Endothelial cell of hepatic sinusoid (primary cell): Measurements from ENCODE around the gene MAMLD1.

Experiments
- in situ Hi-C: cut with HindIII; loops from 2 replicates; pipeline ENCODE4 v1.10.0; 2017; ENCODE audit warnings: low sequenced_read_pairs

MAMLD1 gene

DNA sequence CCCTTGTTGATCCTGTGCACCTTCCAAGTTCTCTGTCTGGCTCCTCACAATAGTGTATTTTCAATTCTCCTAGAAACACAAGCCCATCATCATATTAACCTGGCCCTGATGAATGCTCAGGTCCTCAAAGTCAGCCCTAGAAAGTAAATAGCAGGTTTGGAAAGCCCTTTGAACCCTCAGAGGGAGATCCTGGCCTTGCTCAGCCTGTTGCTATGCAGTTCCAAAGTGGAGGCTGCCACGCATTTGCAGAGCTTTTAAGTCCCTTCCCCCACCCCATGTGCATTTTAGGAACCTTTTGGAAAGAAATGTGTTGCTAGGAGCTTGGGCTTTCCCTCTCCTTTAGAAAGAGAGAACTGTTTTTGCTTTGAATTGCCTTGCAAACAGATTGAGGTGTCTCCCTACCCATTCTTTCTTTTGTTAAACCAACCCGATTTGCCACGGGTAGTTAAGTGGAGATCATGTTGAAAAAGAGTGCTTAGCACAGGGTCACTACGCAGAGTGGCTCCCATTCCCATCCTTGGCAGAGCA lies 12.2 kb downstream of the MAMLD1 start:
- in situ Hi-C loops: no loop called here

DNA sequence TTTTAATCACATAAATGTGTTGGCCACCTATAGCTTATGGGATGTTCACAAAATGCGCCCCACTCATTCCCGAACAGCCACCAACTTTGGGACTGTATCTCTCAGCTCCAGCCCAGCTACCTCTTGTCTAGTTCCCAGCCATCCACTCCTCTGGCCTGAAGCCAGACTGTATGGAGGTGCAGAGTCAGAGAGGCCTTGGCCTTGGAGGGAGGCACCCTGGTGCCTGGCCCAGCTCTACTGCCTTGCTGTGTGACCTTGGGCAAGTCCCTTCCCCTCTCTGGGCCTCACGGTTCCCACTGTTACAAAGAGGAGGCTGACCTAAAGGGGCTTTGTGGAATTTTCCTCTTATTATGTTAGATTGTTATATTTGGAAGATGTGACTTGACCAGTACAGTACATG lies 13.9 kb downstream of the MAMLD1 start:
- in situ Hi-C loops: no loop called here

DNA sequence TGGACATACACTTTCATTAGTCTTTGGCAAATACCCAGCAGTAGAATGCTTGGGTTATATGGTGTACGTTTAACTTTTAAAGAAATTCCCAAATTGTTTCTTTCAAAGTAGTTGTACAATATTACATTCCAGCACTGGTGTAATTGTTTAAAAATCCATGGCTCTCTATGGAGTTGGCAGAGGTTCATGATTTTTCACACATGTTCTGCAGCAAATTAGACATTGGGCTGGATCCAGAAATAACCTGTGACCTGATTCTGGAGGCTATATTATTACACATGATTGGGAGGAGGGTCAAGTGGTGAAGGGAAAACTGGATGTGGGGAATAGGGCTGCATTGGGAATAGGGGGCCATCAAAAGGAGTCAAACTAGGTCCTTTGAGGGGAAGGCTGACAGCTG lies 41.9 kb downstream of the MAMLD1 start:
- in situ Hi-C loops: no loop called here

DNA sequence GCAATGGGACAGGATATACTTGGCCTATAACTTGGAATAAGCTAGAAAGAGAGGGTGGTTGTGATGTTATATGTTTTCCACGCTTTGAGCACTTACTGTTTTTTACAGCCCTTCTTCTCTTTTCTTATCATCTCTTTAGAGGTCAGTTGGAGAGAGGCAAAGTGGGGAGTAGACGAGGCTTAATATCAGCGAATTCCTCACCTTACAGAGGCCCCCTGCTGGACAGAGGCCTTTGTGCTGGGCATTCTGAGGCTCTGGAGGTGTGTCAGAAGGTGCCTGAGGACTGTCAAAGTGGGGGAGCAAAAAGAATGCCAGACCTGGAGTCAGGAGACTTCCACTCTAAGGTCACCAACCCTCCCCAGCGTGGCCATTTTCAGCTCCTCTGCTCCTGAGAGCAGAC lies 42.5 kb downstream of the MAMLD1 start:
- in situ Hi-C loops: no loop called here

DNA sequence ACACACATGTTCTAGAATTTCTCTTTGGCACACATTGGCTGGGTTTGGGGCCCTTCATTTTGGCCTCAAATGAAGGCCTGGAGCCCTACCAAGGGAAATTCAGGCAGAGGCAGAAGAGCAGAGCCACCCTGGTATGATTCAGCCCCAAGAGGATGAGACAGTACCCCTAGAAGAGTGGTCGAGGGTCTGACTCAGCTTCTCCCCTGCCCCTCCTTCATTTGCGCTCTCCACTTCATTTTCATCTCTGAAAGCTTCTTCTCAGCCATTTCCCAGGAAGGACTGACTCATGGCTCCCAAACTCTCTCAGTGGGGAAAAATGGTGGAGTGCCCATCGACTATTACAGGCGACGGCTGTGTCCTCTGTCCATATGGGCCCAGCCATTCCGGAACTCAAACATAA lies 43.5 kb downstream of the MAMLD1 start:
- in situ Hi-C loops: no loop called here

DNA sequence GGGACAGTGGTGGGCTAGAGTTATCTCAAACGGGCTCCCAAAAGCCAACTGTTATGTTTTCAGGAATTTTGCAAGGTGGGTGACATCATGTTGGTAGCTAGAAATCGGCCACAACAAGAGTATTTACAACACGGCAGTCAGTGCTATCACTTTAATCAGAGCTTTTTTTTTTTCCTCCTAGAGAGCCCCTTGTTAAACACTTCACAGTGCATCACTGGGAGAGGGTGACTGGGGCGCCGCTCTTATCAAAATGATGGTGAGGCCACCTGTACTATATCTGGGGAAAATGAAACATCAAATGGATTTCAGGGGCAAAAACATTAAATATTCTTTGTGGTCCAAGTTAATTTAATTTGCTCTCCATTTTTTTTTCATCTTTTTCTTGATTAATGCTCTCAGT lies 44.9 kb downstream of the MAMLD1 start:
- in situ Hi-C loops: no loop called here

DNA sequence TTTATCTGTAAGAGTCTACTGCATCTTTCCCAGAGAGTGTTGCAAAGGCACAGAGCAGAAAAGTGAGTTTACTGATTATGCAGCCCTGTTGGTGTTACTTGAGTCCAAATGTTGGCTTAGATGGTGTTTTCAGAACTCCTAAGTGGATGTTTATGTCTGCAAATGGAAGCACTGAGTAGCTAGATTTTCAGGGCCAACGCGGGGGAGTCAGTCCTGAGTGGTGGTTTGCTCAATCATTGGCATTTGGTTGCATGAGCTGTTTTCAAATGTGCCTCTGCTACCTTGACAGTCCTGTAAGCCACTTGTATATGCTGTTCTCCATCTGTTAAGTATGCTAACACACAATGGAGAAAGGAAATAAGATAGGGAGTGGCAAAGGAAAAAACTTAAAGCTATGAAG lies 45.4 kb downstream of the MAMLD1 start:
- in situ Hi-C loops: no loop called here

DNA sequence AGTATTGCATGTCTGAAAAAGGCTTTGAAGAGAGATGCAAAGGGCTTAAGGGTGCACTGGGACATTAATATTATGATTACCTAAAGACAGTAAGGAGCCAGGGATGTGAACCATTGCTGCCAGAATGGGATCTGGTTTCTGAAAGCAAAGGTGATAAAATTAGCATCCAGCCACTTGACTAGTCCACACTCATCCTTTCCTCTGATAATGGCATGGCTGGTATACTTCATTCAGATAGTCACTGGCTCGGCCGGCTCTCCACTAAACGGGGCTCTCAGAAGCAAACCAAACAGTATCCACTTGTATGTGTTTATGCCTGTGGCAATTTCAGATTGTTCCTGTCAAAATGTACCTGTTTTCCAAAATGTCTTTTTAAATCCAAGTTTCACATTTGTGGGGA lies 46.4 kb downstream of the MAMLD1 start:
- in situ Hi-C loops: no loop called here

DNA sequence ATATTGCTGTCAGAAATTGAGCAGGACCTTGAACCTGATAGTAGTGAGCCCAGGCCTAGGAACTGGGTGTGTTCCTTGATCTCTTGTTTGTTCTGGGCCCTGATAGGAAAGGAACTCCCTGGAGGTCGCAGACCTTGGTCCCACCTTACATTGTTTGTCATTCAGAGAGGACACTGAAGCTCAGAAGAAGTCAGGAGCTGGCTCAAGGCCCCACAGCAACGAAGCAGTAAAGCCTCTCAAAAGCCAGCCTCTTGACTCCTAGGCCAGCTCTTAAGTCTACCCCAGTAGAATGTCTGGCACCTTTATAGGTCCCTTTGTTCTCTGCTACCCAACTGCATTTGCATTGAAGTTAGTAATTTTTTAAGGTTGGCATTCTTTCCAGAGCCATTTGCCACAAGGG lies 46.8 kb downstream of the MAMLD1 start:
- in situ Hi-C loops: no loop called here

DNA sequence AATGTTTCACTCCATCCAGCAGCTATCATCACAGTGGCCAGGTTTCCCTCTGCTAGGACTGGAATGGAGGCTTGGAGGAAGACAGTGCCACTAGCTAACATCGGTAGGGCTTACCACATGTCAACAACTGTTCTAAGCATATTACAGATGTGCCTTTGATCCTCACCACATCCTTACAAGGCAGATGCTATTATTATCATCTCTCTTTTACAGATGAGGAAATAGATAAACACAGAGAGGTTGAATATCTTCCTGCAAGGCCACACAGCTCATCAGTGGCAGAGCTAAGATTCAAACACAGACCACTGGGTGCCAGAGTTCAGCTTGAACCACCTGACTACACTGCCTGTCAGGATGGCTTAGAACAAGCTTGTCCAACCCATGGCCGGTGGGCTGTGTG lies 47.4 kb downstream of the MAMLD1 start:
- in situ Hi-C loops: no loop called here

DNA sequence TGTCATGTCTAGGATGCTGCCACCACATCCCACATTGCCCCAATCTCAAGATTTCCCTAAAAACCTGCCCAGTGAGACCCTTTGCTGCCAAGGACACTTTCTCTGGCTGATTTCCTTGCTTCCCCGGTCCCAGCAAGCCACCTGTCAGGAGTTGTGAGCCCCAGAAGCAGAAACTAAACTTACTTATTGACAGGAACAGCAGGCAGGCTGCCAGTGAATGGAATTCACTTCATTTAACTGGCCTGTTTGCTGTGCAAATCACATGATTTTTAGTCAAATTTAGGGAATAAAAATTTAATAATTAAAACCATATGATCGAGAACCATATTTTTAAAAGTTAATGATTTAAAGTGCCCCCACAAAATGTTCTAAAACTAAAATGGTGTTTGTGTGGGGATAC lies 48.5 kb downstream of the MAMLD1 start:
- in situ Hi-C loops: no loop called here

DNA sequence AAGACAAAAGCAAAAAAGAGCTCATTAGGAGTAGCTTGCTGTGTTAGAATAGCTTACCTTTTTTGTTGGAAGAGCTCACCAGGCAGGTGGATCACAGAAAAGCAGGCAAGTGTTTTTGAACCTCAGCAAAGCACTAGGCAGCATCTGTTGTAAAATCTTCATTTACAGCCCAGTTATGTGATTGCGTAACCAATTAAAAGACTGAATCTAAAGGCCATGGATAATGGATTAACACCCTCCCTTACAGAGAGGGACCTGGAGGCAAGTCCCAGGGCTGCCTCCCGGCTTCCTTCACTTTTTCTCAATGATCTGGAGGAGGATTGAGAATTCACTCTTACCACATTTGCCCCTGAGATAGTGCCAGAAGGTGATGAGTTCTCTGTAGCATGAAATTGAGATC lies 51.1 kb downstream of the MAMLD1 start:
- in situ Hi-C loops: no loop called here

DNA sequence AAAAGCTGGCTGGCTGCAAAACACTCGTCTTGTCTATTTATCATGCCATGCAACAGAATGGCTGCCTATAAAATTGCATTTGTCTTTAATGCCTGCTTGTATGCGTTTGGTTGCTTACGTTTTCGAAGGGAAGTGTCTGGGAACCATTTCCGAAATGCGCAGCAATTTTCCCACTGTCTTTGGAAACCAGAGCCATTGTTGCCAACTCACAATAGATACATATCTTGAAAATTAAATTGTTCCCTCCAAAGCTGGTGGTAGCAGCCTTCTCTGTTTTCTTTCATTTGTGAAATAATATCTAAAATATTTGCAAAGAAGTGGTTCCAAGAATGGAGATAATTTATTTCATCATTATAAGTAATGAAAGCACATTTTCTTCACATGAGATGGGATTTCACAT lies 53.4 kb downstream of the MAMLD1 start:
- in situ Hi-C loops: no loop called here

DNA sequence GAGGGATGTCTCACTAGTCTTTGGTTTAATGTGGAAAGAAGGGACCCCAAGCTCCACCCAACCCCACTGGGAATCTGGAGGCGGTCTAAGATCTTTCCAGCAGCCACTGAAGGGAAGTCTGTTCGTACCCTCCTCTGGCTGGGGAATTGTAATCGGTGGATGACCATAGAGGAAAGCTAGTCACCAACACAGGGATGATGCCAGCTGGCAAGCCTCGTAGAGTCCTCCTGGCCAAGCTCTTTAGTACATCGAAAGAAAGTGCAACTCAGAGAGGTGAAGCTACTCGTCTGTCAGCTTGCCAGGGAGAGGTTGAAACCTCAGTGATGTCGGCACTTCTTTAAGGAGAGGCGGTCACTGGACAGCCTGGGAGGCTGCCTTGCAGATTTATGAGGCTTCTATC lies 58.7 kb downstream of the MAMLD1 start:
- in situ Hi-C loops: no loop called here

DNA sequence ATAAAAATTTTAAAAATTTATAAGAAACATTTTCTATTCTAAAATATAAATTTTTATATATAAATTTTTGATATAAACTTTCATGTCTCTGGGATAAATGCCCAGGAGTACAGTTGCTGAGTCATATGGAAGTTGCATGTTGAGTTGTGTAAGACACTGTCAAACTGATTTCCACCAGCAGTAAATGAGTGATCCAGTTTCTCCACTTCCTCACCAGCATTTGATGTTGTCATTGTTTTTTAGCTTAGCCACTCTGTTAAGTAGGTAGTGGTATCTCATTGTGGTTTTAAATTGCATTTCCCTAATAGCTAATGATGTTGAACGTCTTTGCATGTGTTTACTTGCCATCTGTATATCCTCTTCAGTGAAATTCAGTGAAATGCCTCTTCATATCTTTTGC lies 66.5 kb downstream of the MAMLD1 start:
- in situ Hi-C loops: no loop called here

DNA sequence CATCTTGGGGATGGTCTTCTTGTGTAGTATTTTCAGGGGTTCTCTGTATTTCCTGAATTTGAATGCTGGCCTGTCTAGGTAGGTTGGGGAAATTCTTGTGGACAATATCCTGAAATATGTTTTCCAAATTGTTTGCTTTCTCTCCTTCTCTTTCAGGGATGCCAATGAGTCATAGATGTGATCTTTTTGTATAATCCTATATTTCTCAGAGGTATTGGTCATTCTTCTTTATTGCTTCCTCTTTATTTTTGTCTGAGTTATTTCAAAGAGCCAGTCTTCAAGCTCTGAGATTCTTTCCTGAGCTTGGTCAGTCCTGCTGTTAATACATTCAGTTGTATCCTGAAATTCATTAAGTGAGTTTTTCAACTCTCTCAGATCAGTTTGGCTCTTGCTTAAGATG lies 73.1 kb downstream of the MAMLD1 start:
- in situ Hi-C loops: no loop called here

DNA sequence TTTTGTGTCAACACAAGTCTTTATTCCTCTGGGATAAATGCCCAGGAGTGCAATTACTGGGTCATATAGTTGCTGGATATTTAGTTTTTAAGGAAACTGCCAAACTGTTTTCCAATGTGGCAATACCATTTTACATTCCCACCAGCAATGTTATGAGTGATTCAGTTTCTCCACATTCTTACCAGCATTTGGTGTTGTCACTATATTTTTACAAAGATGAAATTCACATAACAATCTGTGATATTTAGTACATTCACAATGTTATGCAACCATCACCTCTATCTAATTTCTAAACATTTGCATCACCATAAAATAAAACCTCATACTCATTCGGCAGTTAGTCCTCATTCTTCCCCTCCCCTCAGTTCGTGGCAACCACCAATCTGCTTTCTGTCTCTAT lies 75.0 kb downstream of the MAMLD1 start:
- in situ Hi-C loops: no loop called here

DNA sequence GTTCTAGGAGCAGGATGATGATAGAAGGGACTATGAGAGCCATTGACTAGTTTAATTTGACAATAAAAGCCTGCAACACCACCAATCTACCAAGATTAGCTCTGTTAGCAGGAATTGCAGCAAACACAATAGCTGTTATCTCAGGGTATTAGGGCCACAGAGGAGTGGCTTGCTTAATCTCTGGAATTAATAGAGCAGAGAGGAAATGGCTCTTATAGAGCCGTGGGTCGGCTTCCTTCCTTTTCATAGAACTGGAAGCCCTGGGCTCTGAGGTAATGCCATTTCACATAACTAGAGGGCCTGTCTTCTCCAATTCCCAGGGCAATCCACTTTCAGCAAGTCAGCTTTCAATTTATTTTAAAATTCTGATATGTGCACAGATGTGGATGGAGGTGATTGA lies 83.0 kb downstream of the MAMLD1 start:
- in situ Hi-C loops: no loop called here

DNA sequence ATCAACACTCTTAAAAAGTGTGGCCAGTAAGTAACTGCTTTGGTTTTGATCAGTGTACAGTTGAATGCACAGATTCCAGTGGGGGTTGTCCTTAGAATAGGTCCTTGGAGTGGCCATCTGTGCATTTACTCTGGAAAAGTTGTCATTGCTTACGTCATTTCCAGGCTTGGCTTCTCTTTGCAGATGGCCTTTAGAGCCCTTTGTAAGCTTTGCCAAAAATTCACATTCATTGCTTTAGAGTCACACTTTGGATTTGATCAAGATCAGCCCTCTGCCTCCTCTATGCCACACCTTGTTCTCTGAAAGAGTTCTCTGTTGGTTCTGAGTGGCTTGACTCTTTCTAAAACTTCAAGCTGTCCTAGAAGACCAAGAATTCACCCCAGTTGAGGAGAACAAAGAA lies 83.9 kb downstream of the MAMLD1 start:
- in situ Hi-C loops: no loop called here

DNA sequence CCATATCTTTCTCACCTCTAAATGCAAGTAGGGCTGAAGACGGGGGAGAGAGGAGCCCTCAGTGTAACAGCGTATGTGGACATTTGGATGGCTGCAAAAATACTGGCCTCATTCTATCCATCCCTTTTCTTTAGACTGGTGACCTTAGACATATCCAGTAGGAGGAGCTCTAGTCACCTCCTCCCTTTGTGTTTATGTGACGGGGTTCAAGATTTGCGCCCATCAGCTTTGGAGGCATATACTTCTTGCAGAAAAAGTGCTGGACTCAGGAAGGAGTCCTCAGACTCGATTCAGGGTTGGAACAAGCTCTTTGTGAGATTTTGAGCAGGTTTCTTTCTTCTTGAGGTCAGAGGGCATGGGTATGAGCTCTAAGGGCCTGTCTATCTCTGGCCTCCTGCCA lies 86.2 kb downstream of the MAMLD1 start:
- in situ Hi-C loops: no loop called here

DNA sequence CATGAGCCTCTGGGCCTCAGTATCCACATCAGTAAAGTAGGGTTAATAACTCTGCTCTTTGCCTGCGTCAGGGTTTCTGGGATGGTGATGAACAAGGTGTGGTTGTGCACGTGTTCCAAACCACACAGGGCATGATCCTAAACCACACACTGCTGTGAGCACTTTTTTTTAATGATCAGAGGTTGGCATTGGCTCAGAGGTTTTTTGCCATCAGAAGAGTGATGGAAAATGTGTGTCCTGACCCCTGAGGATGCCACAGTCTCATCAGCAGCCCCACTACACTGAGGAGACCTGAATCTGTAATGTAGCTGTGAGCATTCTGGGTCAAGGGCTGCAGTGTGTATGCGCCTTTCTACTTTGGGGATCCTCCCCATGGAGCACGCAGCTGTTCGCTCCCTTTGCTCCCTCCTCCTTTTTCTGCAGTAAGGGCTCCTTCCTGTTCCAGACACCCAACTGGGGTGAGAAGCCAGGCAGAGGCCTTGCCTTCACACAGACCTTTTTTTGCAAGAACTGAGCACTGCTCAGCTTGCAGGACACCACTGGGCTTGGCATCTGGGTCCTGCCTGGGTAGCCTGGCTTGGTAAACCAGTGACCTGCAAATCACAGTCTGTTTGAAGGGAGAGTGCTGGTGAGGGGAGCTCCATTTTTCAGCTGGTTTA lies 87.5 kb downstream of the MAMLD1 start:
- in situ Hi-C loops: no loop called here

DNA sequence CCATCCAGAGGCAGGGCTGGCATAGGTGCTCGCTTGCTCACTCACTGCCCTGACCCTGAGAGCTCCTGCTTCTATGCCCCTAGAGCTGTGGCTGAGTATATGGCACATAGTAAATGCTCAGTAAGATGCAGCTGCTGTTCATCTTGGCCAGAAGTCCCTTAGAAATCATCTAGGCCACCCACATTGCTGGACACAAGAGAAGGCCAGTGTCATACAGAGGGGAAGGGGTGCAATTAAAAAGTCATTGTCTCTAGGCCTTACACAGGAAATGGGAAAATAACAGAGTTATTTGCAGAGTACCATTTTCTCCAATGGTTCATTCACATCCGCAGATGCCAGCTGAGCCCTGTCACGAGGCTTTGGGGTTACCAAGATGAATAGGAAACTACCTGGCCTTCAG lies 88.8 kb downstream of the MAMLD1 start:
- in situ Hi-C loops: no loop called here

DNA sequence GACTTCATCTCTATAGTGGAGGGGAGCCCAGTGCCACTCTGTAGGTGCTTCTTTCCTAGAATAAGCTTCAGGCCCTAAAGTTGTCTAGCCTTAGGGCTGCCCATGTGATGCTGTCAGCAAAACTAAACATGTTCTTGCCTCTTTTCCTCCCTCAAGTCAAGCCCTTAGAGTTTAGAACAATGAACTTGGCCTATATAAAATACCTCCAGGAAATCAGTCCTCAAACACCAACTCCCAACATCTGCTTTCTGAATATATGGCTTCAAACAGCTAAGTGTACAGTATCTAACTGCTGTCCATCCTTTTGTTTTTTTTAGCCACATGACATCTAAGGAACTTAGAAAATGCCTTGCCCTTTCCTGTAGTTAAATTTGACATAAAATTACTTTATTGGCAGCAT lies 91.0 kb downstream of the MAMLD1 start:
- in situ Hi-C loops: no loop called here
